PC-9 (cell line): Measurements from ENCODE around the gene CHRNG.

Experiments used
- CTCF ChIP-seq: fragments of 200-600 bp; sonication (generic); conservative IDR thresholded peaks from 2 replicates; pipeline ENCODE4 v1.6.1; 2017; ENCODE audit warnings: mixed run types, antibody characterized with exemption, mild to moderate bottlenecking, moderate library complexity
- EZH2 ChIP-seq: fragments of 200-600 bp; sonication (generic); IDR thresholded peaks from 2 replicates; pipeline ENCODE4 v1.8.0; 2017; ENCODE audit warnings: antibody characterized with exemption, low read depth

DNA sequence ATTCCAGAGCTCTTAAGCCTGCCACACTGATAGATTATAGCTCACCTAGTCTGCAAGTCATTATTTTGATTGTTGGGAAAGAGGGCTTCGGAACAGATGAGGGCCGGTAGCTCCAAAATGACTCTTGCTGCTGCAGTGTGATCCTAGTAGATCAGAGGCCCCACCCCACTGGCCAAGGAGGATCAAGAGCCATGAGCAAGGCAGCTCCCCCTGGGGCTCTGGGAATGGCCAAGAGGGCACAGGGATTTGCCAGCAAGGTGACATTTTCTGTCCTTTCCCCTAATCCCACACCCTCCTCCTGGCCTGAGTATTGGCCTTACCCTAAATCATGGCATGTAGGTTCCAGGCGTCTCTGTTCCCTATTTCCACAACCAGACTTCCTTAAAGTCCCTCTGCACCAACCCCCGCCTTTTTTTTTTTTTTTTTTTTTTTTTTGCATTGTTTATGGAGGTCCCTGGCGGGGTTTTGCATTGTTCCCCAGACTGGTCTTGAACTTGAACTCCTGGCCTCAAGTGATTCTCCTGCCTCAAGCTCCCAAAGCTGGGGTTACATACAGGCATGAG is 47.5 kb downstream of the CHRNG start:
- TF ChIP-seq EZH2: no peak
- TF ChIP-seq CTCF: no peak
